Nephron (organoid): ENCODE measurements around the gene TDP1.

Experiments used
- H3K27ac Mint-ChIP-seq, 3 experiments: 2 replicates each; pipeline ENCODE4 v1.8.0; 2020; ENCODE audit warnings: mixed read lengths in 3 of 3, mild to moderate bottlenecking in 2 of 3, moderate library complexity in 1 of 3
- H3K27me3 Mint-ChIP-seq: 2 replicates; pipeline ENCODE4 v1.8.0; 2021; ENCODE audit warnings: low read depth, mild to moderate bottlenecking, moderate library complexity, mixed read lengths
- H3K36me3 Mint-ChIP-seq: 2 replicates; pipeline ENCODE4 v1.8.0; 2020; ENCODE audit warnings: low read depth, mixed read lengths
- H3K4me1 Mint-ChIP-seq: 2 replicates; pipeline ENCODE4 v1.8.0; 2020; ENCODE audit warnings: mixed read lengths
- H3K4me3 Mint-ChIP-seq, 3 experiments: 2 replicates each; pipeline ENCODE4 v1.8.0; 2020; ENCODE audit warnings: mild to moderate bottlenecking in 3 of 3, mixed read lengths in 3 of 3, moderate library complexity in 2 of 3
- H3K9me3 Mint-ChIP-seq: 2 replicates; pipeline ENCODE4 v1.8.0; 2020; ENCODE audit warnings: mixed read lengths
- TF ChIP-seq, protein P1 (sequence below), 3 experiments: fragments of 200-600 bp; sonication (generic); IDR thresholded peaks; one replicate each; pipeline ENCODE4 v1.5.0; 2021; ENCODE audit warnings: antibody characterized with exemption in 3 of 3; ENCODE audit not compliant: unreplicated experiment in 3 of 3

Gene TDP1

GRCh38 chr14:89973234-89973823, 17.6 kb downstream of the TDP1 start:
- no peaks in the 10 kb centered on the region for H3K27me3 Mint-ChIP-seq
- TF ChIP-seq, protein P1, sequence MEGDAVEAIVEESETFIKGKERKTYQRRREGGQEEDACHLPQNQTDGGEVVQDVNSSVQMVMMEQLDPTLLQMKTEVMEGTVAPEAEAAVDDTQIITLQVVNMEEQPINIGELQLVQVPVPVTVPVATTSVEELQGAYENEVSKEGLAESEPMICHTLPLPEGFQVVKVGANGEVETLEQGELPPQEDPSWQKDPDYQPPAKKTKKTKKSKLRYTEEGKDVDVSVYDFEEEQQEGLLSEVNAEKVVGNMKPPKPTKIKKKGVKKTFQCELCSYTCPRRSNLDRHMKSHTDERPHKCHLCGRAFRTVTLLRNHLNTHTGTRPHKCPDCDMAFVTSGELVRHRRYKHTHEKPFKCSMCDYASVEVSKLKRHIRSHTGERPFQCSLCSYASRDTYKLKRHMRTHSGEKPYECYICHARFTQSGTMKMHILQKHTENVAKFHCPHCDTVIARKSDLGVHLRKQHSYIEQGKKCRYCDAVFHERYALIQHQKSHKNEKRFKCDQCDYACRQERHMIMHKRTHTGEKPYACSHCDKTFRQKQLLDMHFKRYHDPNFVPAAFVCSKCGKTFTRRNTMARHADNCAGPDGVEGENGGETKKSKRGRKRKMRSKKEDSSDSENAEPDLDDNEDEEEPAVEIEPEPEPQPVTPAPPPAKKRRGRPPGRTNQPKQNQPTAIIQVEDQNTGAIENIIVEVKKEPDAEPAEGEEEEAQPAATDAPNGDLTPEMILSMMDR (IDR thresholded peaks at IDR 0.05; ENCODE audit: unreplicated experiment in 3 of 3): peak; percentile 83 to 85 (median 83)
- H3K4me3 Mint-ChIP-seq: no peak overlapping the region
- no peaks in the 10 kb centered on the region for H3K9me3 Mint-ChIP-seq
- no peaks in the 10 kb centered on the region for H3K4me1 Mint-ChIP-seq
- peaks cover 48% of the 10 kb centered on the region for H3K36me3 Mint-ChIP-seq
- no peak overlapping the region for H3K27ac Mint-ChIP-seq

- Mint-ChIP-seq H3K4me1 (peaks cover 8% of the 10 kb centered on the region), H3K36me3 (peaks cover 45% of the 10 kb centered on the region), H3K9me3 (no peaks in the 10 kb centered on the region), H3K4me3 (no peak overlapping the region), H3K27me3 (no peaks in the 10 kb centered on the region), H3K27ac (no peak overlapping the region)
- TF ChIP-seq, protein P1 (IDR thresholded peaks at IDR 0.05; ENCODE audit: unreplicated experiment in 3 of 3): no peak
Observed at GRCh38 chr14:89977668-89978067, 21.9 kb downstream of the TDP1 start.

GRCh38 chr14:89978656-89979055, 22.9 kb downstream of the TDP1 start:
- H3K27ac Mint-ChIP-seq: no peak overlapping the region
- H3K27me3 Mint-ChIP-seq: no peaks in the 10 kb centered on the region
- no peaks in the 10 kb centered on the region for H3K9me3 Mint-ChIP-seq
- H3K36me3 Mint-ChIP-seq: peaks cover 47% of the 10 kb centered on the region
- TF ChIP-seq, protein P1 (IDR thresholded peaks at IDR 0.05; ENCODE audit: unreplicated experiment in 3 of 3): no peak
- H3K4me3 Mint-ChIP-seq: no peak overlapping the region
- H3K4me1 Mint-ChIP-seq: peaks cover 14% of the 10 kb centered on the region

DNA sequence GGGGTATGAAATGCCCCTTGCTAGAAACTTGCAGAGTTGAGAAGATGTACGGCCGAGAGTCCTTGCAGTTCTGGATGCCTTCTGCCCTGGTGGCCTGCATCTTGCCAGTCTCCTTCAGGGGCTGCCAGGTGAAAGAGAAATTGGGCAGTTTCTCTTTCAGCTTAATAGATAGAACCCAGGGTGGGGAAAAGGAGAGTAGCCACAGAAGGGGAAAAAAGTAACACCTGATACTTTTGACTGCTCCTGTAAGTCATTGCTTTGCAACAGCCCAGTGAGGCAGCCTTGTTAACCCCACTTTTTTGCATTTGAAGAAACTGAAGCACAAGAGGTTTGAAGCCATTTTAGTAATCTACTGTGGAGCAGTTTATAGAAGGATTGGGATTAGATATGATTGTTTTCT, 27.6 kb downstream of the TDP1 start:
- Mint-ChIP-seq H3K4me1 (peaks cover 14% of the 10 kb centered on the region), H3K27me3 (no peaks in the 10 kb centered on the region), H3K9me3 (no peaks in the 10 kb centered on the region), H3K4me3 (no peak overlapping the region), H3K27ac (no peak overlapping the region), H3K36me3 (peaks cover 66% of the 10 kb centered on the region)
- TF ChIP-seq, protein P1 (IDR thresholded peaks at IDR 0.05; ENCODE audit: unreplicated experiment in 3 of 3): no peak

DNA sequence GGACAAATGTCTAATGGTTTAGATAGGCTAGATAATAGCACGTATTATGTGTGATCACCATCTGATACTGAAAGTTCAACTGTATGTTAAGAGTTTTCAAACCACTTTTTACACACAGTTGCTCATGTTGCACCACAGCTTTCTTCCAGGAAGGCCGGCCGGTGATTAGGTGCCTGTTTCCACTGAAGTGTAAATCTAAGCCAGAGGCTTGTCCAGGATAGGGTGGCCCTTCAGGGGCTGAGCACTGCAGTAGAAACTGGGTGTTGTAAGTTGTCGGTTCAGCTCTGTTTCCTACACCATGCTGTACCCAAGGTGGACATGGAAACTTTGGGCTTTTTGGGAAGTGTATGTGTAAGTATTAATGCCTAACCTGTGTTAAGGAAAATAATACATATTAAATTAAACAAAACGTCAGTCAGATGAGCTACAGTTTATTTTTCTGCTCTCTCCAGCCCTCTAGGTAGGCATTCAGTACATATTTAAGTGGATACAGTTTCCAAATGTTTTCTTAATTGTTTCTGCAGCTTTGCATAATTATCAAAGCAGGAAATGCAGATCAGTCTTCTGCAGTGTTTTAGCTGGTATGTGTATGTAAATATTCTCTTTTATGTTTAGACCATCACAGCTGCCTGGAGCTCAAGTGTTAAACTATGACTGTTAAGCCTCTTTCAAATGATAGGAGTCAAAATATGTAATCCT, 30.9 kb downstream of the TDP1 start:
- Mint-ChIP-seq H3K4me3 (no peak overlapping the region), H3K27ac (no peak overlapping the region), H3K9me3 (no peaks in the 10 kb centered on the region), H3K27me3 (no peaks in the 10 kb centered on the region), H3K36me3 (peaks cover 66% of the 10 kb centered on the region), H3K4me1 (peaks cover 21% of the 10 kb centered on the region)
- TF ChIP-seq, protein P1 (IDR thresholded peaks at IDR 0.05; ENCODE audit: unreplicated experiment in 3 of 3): no peak

- Mint-ChIP-seq H3K4me1 (peaks cover 18% of the 10 kb centered on the region), H3K27me3 (no peaks in the 10 kb centered on the region), H3K4me3 (no peak overlapping the region)
Observed at GRCh38 chr14:89987161-89987475, 31.4 kb downstream of the TDP1 start.

More at GRCh38 chr14:89987161-89987475, 31.4 kb downstream of the TDP1 start:
- Mint-ChIP-seq H3K9me3 (no peaks in the 10 kb centered on the region), H3K36me3 (peaks cover 63% of the 10 kb centered on the region), H3K27ac (no peak overlapping the region)
- TF ChIP-seq, protein P1 (IDR thresholded peaks at IDR 0.05; ENCODE audit: unreplicated experiment in 3 of 3): no peak
